Spinal cord (tissue), 10 donors: Measurements from ENCODE around the gene CACNB3. TPM values are rescaled to one million over a fixed set of nuclear protein-coding genes. Genes with fewer than 3 reads are reported as not detected.
"Not testable (repeated sequence)": the region's sequence is repeated elsewhere in the genome, so short reads cannot be mapped to it uniquely, and the experiment has no call there.

Experiments
- DNase-seq, 6 donors: peaks; one replicate each; pipeline versions ENCODE4 v3.0.0 to v3.0.0-alpha.2; 2013 to 2015; ENCODE audit warnings: low spot score in 6 of 6, low read depth in 4 of 6
- H3K27ac ChIP-seq: one replicate; pipeline ENCODE4 v1.5.1; 2013; ENCODE audit warnings: low read depth, low read length, control low read depth
- H3K27me3 ChIP-seq: one replicate; pipeline ENCODE4 v1.6.1; 2013; ENCODE audit warnings: low read length; ENCODE audit not compliant: control insufficient read depth, insufficient read depth
- H3K36me3 ChIP-seq: one replicate; pipeline ENCODE4 v1.6.1; 2013; ENCODE audit warnings: low read length; ENCODE audit not compliant: control insufficient read depth, insufficient read depth
- H3K4me1 ChIP-seq: one replicate; pipeline ENCODE4 v1.6.1; 2013; ENCODE audit warnings: low read length; ENCODE audit not compliant: control insufficient read depth, insufficient read depth
- H3K4me3 ChIP-seq: one replicate; pipeline ENCODE4 v1.5.1; 2013; ENCODE audit warnings: low read depth, low read length, control low read depth
- H3K9me3 ChIP-seq: one replicate; pipeline ENCODE4 v1.6.1; 2013; ENCODE audit warnings: low read length; ENCODE audit not compliant: control insufficient read depth, insufficient read depth
- WGBS: methylation state at CpG from one replicate; pipeline ENCODE4 v1.1.5; 2013; ENCODE audit warnings: missing lambda C conversion rate; ENCODE audit not compliant: insufficient coverage; 5-methylcytosine and 5-hydroxymethylcytosine counted together
- polyA plus RNA-seq, 2 donors: library from polyadenylated mRNA; unstranded; fragments of 120-200 nt; gene quantifications; one replicate each; pipeline ENCODE4 v1.2.1, GENCODE V29; 2013; ENCODE audit not compliant: insufficient read length in 2 of 2
- total RNA-seq, 2 donors: library from RNA; depleted of rRNA in 1 of 2; stranded (reverse); fragments of 120-200 nt in 1 of 2; fragments of >200 nt in 1 of 2; gene quantifications; one replicate each; pipeline versions ENCODE4 v1.2.3 to v1.2.4, GENCODE V29; 2013 to 2014
- donor health status: healthy.

Gene CACNB3
- total and polyA plus RNA-seq, 4 donors, result 24.0 to 89.6 (median 55.4) TPM

GRCh38 chr12:48862760-48863159 lies 44.5 kb downstream of the CACNB3 start:
- 0% methylated on average over 1 of the region's 5 CpGs for WGBS
- Histone ChIP-seq H3K4me1 (peaks cover 42% of the 10 kb centered on the region), H3K27ac (peak overlapping the region; percentile 75), H3K9me3 (no peaks in the 10 kb centered on the region), H3K27me3 (peaks cover 3% of the 10 kb centered on the region), H3K4me3 (peak overlapping the region; percentile 91), H3K36me3 (peaks cover 30% of the 10 kb centered on the region)
- DNase-seq, result peak in 5 of 6 donors; percentile 72 to 94 (median 77)

DNA sequence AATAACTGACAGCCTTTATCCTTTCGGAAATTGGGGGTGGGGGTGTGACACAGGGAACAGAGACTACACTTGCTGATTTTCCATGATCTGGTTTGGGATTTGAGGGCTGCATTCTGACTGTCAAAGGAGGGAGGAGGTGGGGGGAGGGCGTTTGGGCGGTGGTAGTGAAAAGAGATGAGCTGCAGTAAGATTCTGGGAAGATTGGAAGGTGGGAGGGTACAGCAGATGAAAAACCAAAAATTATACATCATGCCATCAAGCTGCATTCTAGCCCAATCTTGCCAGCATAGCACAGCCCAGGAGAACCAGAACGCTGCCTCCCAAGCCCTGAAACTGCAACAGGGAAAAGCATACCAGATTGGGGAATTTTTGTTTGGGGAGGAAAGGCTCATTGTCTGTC lies 45.0 kb downstream of the CACNB3 start:
- peak overlapping the region; percentile 75 for H3K27ac ChIP-seq
- no peaks in the 10 kb centered on the region for H3K9me3 ChIP-seq
- H3K4me3 ChIP-seq, result peak overlapping the region; percentile 91
- H3K27me3 ChIP-seq, result peaks cover 3% of the 10 kb centered on the region
- 45% methylated on average over 1 of the region's 4 CpGs for WGBS
- peak in 1 of 6 donors; percentile 69 for DNase-seq
- H3K36me3 ChIP-seq, result peaks cover 25% of the 10 kb centered on the region
- peaks cover 42% of the 10 kb centered on the region for H3K4me1 ChIP-seq

- Histone ChIP-seq H3K4me1 (peaks cover 42% of the 10 kb centered on the region), H3K27ac (no peak within 1 kb of the TSS), H3K27me3 (peaks cover 3% of the 10 kb centered on the region), H3K9me3 (no peaks in the 10 kb centered on the region), H3K36me3 (peaks cover 12% of the 10 kb centered on the region), H3K4me3 (peak within 1 kb of the TSS; percentile 91)
- peak; percentile 90 to 99 (median 94) for DNase-seq
- WGBS, result under 1% methylated on average over 30 of the region's 32 CpGs
Measured at GRCh38 chr12:48865281-48866051, 47.2 kb downstream of the CACNB3 start, which contains the start of gene RND1. TSS of gene RND1 (minus strand) at chr12:48865870. CDS start at chr12:48865767, 103 bp downstream.

DNA sequence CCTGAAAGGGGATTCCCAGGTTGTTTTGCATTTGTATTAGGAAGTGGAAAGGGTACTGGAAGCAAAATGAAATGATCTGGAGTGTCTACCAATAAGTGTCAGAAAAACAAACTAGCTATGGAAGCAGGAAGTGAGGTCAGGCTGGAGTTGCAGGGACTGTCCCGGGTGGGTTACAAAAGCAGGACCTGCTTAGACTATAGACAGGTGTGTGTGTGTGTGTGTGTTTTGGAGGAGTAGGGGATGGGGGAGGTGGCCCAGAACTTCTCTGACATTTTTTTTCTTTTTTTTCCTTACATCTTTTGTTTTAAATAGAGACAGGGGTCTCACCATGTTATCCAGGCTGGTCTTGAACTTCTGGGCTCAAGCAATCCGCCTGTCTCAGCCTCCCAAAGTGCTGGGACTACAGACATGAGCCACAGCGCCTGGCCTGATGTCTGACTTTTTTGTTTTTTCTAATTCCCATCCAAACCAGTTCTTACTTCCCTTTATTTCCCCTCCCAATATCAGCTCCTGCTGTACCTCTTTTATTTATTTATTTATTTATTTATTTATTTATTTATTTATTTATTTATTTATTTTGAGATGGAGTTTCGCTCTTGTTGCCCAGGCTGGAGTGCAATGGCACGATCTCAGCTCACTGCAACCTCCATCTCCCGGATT lies 47.9 kb downstream of the CACNB3 start:
- peaks cover 40% of the 10 kb centered on the region for H3K4me1 ChIP-seq
- peak overlapping the region; percentile 91 for H3K4me3 ChIP-seq
- no peak for DNase-seq
- no peak overlapping the region for H3K27ac ChIP-seq
- 36% methylated on average over 2 of the region's 6 CpGs for WGBS
- peaks cover 5% of the 10 kb centered on the region for H3K36me3 ChIP-seq
- no peaks in the 10 kb centered on the region for H3K9me3 ChIP-seq
- H3K27me3 ChIP-seq, result peaks cover 3% of the 10 kb centered on the region

- Histone ChIP-seq H3K36me3 (no peaks in the 10 kb centered on the region), H3K27ac (no peak overlapping the region), H3K27me3 (peaks cover 3% of the 10 kb centered on the region), H3K4me1 (peaks cover 20% of the 10 kb centered on the region), H3K4me3 (no peak overlapping the region), H3K9me3 (no peaks in the 10 kb centered on the region)
- DNase-seq, result no peak
- 86% methylated on average over 1 of the region's 2 CpGs for WGBS
Measured at GRCh38 chr12:48868451-48868850, 50.2 kb downstream of the CACNB3 start.

GRCh38 chr12:48869191-48869590 lies 50.9 kb downstream of the CACNB3 start:
- H3K9me3 ChIP-seq, result no peaks in the 10 kb centered on the region

GRCh38 chr12:48873096-48873495 lies 54.8 kb downstream of the CACNB3 start:
- no CpG with 5 or more reads among the region's 4 CpGs for WGBS

More at GRCh38 chr12:48869191-48869590, 50.9 kb downstream of the CACNB3 start:
- WGBS, result 80% methylated on average over 2 of the region's 2 CpGs
- H3K4me3 ChIP-seq, result no peak overlapping the region
- no peak overlapping the region for H3K27ac ChIP-seq
- H3K4me1 ChIP-seq, result peaks cover 17% of the 10 kb centered on the region
- no peak for DNase-seq
- H3K27me3 ChIP-seq, result peaks cover 3% of the 10 kb centered on the region
- H3K36me3 ChIP-seq, result no peaks in the 10 kb centered on the region

DNA sequence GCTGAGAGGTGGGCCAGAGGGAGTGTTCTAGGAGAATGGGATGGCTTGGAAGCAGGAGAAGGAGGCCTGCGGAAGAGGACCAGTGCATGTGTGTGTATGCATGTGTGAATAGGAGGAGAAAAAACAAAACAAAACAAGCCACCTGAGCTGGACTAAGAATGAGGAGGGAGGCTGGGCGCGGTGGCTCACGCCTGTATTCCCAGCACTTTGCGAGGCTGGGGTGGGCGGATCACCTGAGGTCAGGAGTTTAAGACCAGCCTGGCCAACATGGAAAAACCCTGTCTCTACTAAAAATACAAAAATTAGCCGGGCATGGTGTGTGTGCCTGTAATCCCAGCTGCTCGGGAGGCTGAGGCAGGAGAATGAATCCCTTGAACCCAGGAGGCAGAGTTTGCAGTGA lies 55.2 kb downstream of the CACNB3 start:
- H3K27ac ChIP-seq, DNase-seq, H3K9me3 ChIP-seq, H3K4me3 ChIP-seq, H3K4me1 ChIP-seq, H3K36me3 ChIP-seq, H3K27me3 ChIP-seq: not testable (repeated sequence)
- WGBS, result 92% methylated on average over 7 of the region's 8 CpGs

More at GRCh38 chr12:48873096-48873495, 54.8 kb downstream of the CACNB3 start:
- H3K27ac ChIP-seq, result no peak overlapping the region
- H3K4me1 ChIP-seq, result peaks cover 4% of the 10 kb centered on the region
- no peaks in the 10 kb centered on the region for H3K9me3 ChIP-seq
- no peak for DNase-seq
- no peaks in the 10 kb centered on the region for H3K27me3 ChIP-seq
- no peaks in the 10 kb centered on the region for H3K36me3 ChIP-seq
- H3K4me3 ChIP-seq, result no peak overlapping the region

GRCh38 chr12:48875944-48876515 lies 57.7 kb downstream of the CACNB3 start:
- Histone ChIP-seq H3K36me3 (no peaks in the 10 kb centered on the region), H3K27me3 (no peaks in the 10 kb centered on the region), H3K9me3 (no peaks in the 10 kb centered on the region), H3K4me3 (no peak overlapping the region), H3K4me1 (peaks cover 4% of the 10 kb centered on the region), H3K27ac (no peak overlapping the region)
- no peak for DNase-seq
- 73% methylated on average over 2 of the region's 4 CpGs for WGBS
